LNCaP clone FGC (cell line): ENCODE data around the gene NEAT1.

Source experiments
- DNase-seq: peaks from one replicate; pipeline ENCODE4 v3.0.0-alpha.2; 2011; ENCODE audit warnings: low read depth
- H3K4me3 ChIP-seq: 2 replicates; pipeline ENCODE4 v1.5.1; 2011; ENCODE audit warnings: mild to moderate bottlenecking, low read depth, low read length, control low read depth
- TF ChIP-seq, protein P1 (sequence below): IDR thresholded peaks from 2 replicates; pipeline ENCODE4 v1.5.1; 2012; ENCODE audit warnings: mild to moderate bottlenecking; ENCODE audit not compliant: control insufficient read depth, insufficient read depth; ENCODE audit errors: extremely low read depth

The NEAT1 gene

DNA sequence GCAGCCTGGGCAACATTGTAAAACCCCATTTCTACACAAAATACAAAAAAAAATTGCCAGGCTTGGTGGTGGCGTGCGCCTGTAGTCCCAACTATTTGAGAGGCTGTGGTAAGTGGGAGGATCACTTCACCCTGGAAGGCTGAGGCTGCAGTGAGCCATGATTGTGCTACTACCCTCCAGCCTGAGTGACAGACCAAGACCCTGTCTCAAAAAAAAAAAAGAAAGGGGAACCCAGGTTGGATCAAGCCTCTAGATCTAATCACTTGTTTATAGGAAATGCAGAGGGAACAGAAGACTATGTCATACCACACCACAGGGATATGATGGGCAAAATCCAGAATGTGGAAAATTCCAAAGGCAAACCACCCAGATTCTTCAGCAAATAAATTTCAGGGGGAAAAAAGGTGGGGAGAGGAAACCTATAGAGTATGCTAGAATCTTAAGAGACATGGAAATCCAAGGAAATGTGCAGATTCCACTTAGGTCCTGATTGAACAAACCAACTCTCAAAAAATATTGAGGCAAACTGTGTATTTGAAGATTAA is 59.8 kb downstream of the NEAT1 start:
- no peak overlapping the region for H3K4me3 ChIP-seq
- DNase-seq = no peak
- TF ChIP-seq, protein P1, sequence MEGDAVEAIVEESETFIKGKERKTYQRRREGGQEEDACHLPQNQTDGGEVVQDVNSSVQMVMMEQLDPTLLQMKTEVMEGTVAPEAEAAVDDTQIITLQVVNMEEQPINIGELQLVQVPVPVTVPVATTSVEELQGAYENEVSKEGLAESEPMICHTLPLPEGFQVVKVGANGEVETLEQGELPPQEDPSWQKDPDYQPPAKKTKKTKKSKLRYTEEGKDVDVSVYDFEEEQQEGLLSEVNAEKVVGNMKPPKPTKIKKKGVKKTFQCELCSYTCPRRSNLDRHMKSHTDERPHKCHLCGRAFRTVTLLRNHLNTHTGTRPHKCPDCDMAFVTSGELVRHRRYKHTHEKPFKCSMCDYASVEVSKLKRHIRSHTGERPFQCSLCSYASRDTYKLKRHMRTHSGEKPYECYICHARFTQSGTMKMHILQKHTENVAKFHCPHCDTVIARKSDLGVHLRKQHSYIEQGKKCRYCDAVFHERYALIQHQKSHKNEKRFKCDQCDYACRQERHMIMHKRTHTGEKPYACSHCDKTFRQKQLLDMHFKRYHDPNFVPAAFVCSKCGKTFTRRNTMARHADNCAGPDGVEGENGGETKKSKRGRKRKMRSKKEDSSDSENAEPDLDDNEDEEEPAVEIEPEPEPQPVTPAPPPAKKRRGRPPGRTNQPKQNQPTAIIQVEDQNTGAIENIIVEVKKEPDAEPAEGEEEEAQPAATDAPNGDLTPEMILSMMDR = no peak

DNA sequence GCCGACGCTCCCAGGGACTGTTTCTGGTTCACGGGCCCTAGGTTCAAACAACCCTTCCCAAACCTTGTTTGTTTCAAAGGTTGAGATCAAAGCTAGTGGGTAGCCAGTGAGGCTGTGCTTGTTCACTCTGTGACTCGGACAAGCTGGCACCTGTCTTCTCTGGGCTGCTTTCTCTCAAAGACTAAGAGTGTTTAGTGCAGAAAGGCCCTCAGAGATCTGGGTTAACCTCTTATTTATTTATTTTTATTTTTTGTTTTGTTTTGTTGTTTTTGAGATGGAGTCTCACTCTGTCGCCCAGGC is 63.3 kb downstream of the NEAT1 start:
- TF ChIP-seq, protein P1 = no peak
- no peak overlapping the region for H3K4me3 ChIP-seq
- DNase-seq = no peak

DNA sequence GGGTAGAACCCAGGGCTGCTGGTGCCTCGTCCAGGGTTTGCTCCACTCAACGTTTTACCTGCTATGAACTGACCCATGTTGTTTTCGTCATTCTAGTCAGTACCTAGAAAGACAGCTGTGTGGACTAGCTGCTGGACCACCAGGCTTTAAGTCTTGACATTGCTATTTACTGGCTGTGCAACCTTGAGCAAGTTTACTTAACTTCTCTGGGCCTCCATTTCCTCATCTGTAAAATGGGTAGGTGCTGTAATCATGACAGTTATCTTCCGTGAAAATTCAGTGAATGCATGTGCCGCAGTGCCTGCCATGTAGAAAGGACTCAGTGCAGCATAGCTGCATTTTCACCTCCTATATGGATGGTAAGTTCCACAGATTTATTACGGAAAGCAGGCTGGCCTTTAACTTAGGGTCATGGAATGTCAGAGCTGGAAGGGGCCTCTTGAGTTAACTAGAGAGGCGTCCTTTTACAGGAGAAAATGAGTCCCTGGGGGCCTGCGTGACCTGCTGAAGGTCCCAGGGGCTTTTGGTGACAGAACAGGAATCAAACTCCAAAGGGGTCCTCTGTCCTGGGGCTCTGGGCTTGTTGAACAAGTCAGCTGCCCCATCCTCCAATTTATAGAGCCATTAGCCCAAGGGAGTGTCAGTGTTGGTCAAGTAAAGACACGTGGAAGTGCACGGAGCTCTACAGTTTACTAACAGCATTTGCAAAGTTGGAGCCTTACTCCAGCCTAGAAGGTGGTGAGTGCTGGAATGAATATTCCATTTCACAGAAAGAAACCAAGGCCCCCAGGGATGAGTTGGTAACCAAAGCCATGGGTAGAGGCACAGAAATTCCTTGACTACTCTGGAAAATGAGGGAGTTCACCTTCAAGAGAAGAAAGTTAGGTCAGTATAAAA is 64.2 kb downstream of the NEAT1 start:
- no peak overlapping the region for H3K4me3 ChIP-seq
- TF ChIP-seq, protein P1 = no peak
- no peak for DNase-seq

DNA sequence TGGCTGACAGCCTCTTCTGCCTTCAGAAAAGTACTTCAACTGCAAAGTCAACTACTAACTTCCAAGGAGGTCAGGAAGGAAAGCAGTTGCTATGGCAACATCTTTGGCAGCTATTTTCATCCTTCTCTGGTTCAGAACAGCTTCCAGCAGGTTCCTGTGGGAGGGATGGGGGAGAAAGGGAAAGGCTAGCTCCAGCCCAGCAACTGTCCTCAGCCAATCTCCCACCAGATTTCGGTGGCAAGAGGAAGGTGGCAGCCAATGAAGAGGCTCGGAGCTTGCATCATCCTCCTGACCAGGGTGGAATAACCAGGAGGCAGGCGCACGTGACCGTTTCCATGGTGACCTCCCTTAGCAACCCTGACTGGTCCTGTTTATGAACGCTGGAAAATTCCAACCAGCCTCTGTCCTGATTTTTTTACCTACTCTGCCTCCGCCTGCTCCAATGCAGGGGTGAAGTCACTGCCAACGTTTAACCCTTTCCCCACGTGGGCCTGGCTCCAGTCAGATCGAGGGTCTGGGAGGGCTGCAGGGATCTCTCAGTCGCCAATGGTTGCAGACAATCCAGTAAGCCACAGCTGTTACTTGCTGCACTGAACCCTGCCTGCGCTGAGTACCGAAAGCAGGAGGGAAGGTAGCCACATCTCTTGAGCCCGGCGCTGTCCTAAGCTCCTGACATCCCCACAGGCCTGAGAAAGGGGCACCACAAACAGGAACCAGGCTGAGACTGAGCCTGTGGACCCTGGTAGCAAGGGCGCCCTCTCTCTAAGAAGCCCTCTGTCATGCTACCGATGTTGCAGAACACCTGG is 65.1 kb downstream of the NEAT1 start:
- TF ChIP-seq, protein P1 = 0 out of 2 replicates have a peak, but pooled peaks have one; percentile 8
- no peak overlapping the region; the same call in 1 of the 2 replicates for H3K4me3 ChIP-seq
- peak; percentile 100 for DNase-seq

DNA sequence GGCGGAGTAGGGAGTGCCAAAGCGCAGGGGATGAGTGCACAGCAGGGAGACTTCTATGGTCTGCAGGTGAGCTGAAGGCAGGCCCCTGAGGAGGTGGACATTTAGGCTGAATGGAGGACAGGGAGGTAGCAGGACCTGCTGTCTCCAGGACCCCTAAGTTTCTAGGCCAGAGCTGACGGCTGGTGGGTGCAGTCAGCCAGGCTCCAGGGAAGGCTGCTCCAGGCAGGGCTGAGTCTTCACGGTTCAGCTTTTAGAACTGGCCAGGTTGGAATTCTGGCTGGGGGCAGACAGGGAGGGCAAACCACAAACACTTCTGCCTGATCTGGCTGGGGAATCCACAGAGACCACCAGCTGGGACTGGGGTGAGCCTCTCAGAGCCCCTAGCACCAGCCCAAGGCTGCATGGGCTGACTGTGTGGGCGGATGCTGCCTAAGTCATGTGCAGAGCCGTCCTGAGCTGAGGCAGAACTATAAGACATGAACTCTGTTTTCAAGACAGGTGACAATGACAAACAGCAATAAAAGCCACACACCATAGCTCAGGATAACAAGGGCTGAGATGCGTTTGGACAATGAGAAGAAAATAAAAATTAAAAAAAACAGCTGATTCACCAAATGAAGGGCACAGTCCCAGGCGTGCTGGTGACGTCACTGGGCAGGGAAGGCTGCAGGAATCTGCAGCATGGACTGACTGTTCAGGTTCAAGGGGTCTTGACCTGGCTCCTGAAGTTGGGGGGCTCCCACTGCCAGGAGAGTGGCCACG is 65.9 kb downstream of the NEAT1 start:
- no peak for DNase-seq
- TF ChIP-seq, protein P1 = no peak
- no peak overlapping the region; the same call in 1 of the 2 replicates for H3K4me3 ChIP-seq

DNA sequence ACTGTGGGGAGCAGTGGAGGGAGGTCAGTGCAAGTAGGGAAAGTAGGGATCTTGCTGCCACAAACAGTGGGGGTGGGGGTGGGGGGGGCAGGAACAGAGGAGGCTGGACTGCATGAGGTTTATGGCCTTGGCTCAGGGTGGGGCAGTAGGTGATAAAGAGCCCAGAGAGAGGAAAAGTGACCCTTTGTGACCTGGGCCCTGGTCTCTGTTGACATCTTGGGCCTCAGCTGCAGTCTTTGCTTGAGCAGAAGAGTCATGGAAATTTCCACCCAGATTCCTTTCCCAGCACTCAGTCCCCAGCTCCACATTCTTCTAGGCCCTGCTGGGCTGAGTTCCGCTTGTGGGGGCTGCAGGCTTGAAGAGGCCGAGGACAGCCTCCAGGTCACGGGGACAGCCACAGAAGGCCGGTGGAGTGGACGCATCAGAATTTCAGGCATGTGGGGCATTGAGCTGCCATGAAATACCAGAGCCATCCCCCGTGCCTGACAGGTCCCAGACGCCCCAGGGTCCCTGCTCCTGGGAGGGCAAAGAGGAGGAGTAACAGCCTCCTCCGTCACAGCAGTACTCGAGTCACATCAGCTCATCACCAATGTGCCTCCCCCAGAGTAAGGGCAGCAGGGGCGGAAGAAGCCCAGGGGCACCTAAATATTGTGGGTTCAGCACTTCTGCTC is 66.6 kb downstream of the NEAT1 start:
- TF ChIP-seq, protein P1 = no peak
- no peak overlapping the region for H3K4me3 ChIP-seq
- DNase-seq = no peak
